SK-N-SH (cell line): ENCODE results near the gene PPP1R3C.

Experiments used
- FOSL2 ChIP-seq: IDR thresholded peaks from 2 replicates; pipeline ENCODE4 v1.4.0; 2012; ENCODE audit warnings: low read depth, mild to moderate bottlenecking, moderate library complexity, borderline replicate concordance
- FOXM1 ChIP-seq: IDR thresholded peaks from 2 replicates; pipeline ENCODE4 v1.4.0; 2012; ENCODE audit warnings: low read depth, mild to moderate bottlenecking
- POLR2AphosphoS5 ChIP-seq: IDR thresholded peaks from 2 replicates; pipeline ENCODE4 v1.6.1; 2012; ENCODE audit warnings: low read depth, low read length
- TF ChIP-seq, protein P1 (sequence below): IDR thresholded peaks from 2 replicates; pipeline ENCODE4 v1.4.0; 2012; ENCODE audit warnings: low read depth, borderline replicate concordance
- TF ChIP-seq, protein P2 (sequence below): fragments of 200-600 bp; sonication (generic); IDR thresholded peaks from 2 replicates; pipeline ENCODE4 v1.6.1; 2017; ENCODE audit warnings: antibody characterized with exemption, mild to moderate bottlenecking, moderate library complexity

DNA sequence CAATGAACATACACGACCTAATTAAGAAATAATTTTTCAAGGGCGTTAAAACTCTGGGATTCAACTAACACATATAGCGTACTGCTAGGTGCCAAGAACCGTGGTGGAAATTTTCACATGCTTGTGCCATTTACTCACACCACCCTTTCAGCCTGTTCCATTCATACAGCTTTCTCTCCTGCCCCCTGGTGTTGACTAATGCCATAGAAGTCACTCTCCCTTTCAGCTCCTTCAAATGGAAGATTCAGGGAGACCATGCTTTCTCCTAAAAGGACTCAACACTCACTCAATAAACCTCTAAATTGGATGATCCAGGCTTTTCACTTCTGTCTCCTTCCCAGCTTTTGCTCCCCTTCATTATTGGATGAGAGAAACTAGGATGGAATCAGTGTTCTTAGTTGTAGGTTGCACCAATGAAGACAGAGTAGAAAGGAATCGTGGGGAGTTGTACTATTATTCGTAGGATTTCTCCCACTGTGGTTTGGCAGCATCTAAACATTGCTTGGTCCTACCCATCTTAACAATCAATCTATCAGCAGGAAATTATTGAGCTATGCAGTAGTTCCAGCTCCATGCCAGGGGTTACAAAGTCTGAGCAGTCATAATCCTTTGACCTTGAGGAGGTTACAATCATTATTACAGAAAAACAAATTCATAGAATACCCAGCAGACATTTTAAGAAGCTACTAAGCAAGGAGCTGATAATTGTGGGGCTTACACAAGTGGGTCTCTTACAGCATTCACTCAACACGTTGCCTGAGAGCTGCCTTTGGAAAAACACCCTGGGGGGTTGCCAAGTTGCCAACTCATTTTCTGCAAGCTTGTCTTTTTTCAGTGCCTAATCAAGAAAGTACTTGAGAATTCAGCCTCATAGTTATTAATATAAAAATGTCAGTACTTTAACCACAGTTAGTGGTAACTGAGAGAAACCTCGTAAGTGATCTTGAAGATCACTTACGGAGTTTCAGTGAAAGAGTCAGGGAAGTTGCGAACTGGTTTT lies 2.8 kb upstream of the PPP1R3C start:
- TF ChIP-seq, protein P1, sequence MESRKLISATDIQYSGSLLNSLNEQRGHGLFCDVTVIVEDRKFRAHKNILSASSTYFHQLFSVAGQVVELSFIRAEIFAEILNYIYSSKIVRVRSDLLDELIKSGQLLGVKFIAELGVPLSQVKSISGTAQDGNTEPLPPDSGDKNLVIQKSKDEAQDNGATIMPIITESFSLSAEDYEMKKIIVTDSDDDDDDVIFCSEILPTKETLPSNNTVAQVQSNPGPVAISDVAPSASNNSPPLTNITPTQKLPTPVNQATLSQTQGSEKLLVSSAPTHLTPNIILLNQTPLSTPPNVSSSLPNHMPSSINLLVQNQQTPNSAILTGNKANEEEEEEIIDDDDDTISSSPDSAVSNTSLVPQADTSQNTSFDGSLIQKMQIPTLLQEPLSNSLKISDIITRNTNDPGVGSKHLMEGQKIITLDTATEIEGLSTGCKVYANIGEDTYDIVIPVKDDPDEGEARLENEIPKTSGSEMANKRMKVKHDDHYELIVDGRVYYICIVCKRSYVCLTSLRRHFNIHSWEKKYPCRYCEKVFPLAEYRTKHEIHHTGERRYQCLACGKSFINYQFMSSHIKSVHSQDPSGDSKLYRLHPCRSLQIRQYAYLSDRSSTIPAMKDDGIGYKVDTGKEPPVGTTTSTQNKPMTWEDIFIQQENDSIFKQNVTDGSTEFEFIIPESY = no peak
- TF ChIP-seq, protein P2, sequence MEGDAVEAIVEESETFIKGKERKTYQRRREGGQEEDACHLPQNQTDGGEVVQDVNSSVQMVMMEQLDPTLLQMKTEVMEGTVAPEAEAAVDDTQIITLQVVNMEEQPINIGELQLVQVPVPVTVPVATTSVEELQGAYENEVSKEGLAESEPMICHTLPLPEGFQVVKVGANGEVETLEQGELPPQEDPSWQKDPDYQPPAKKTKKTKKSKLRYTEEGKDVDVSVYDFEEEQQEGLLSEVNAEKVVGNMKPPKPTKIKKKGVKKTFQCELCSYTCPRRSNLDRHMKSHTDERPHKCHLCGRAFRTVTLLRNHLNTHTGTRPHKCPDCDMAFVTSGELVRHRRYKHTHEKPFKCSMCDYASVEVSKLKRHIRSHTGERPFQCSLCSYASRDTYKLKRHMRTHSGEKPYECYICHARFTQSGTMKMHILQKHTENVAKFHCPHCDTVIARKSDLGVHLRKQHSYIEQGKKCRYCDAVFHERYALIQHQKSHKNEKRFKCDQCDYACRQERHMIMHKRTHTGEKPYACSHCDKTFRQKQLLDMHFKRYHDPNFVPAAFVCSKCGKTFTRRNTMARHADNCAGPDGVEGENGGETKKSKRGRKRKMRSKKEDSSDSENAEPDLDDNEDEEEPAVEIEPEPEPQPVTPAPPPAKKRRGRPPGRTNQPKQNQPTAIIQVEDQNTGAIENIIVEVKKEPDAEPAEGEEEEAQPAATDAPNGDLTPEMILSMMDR = peak; percentile 75
- no peak for TF ChIP-seq FOSL2
- TF ChIP-seq POLR2AphosphoS5 = no peak
- TF ChIP-seq FOXM1 = no peak
